ENCODE results near the gene DST. TPM values are rescaled to one million over a fixed set of nuclear protein-coding genes. Genes with fewer than 3 reads are reported as not detected.
A peak's percentile ranks its signal among the peaks of the same experiment; 100 is the strongest.

The DST gene
- total RNA-seq, 4 donors from 2014 or later, result 331 to 417 (median 368) TPM

DNA sequence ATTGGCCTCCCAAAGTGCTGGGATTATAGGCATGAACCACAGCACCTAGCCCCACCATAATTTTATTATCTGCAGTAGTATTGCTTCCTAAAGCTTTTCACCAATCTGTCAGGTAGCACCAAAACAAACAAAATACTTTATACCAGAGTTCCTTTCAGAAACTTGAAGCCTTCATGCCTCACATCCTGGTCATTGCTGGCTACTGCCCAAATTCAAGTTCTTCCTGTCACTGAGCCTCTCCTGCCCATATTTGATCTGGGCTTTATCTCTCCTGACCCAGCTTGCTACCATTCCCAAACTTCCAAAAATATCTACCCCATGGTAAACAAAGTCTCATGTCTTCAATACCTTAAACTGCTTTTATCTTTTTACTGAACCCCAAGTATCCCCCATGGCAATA, 34.9 kb upstream of the DST start:
- no peak for TF ChIP-seq EP300 (IDR thresholded peaks at IDR 0.05)
- TF ChIP-seq, protein P1, sequence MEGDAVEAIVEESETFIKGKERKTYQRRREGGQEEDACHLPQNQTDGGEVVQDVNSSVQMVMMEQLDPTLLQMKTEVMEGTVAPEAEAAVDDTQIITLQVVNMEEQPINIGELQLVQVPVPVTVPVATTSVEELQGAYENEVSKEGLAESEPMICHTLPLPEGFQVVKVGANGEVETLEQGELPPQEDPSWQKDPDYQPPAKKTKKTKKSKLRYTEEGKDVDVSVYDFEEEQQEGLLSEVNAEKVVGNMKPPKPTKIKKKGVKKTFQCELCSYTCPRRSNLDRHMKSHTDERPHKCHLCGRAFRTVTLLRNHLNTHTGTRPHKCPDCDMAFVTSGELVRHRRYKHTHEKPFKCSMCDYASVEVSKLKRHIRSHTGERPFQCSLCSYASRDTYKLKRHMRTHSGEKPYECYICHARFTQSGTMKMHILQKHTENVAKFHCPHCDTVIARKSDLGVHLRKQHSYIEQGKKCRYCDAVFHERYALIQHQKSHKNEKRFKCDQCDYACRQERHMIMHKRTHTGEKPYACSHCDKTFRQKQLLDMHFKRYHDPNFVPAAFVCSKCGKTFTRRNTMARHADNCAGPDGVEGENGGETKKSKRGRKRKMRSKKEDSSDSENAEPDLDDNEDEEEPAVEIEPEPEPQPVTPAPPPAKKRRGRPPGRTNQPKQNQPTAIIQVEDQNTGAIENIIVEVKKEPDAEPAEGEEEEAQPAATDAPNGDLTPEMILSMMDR (IDR thresholded peaks at IDR 0.05), result no peak
- no peak for TF ChIP-seq POLR2A (IDR thresholded peaks at IDR 0.05)
- H3K4me3 ChIP-seq, result no peak overlapping the region
- H3K27me3 ChIP-seq, result no peaks in the 10 kb centered on the region
- H3K4me1 ChIP-seq, result peaks cover 0 to 28% (median under 1%) of the 10 kb centered on the region in 4 donors
- H3K9me3 ChIP-seq, result no peaks in the 10 kb centered on the region
- no peak overlapping the region for H3K27ac ChIP-seq
- no peaks in the 10 kb centered on the region for H3K36me3 ChIP-seq
- no peak for DNase-seq (ENCODE audit: low spot score in 2 of 2)

DNA sequence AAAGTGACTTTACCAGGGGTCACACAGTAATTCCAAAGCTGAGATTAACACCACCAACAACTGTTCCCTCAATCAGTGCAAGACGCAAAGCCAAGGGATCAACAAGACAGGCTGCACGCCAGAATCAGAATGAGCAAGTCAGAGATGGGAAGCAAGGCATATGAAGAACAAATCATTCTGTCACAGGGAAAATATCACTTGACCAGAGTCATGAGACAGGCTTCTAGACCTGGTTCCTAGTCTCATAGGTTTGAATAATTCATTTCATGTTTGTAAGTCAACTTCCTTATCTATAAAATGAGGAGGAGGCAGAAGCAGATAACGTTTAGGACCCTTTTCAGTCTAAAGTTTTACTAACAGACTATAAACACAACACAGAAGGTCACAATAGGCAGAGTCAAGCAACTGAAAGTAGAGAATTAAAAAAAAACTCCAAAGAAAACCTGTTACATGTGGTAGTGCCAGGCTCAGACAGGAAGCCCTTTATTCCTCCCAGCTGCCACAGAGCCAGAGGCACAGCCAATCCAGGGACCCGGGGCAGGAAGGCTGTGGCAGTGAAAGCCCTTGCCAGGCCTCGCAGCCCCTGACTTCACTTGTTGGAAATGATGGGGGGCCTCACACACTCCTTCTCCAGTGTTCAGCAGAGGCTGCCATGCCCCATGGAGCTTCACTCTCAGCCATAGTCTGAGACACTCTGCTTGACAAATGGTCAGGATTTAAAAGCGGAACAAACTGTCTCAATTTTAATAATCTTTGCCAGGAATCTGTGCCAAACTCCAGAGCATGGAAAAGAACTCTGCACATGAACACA, 29.2 kb upstream of the DST start:
- DNase-seq (ENCODE audit: low spot score in 2 of 2), result peak in 1 of 2 donors; percentile 57
- Histone ChIP-seq H3K36me3 (no peaks in the 10 kb centered on the region), H3K4me1 (peaks cover 0 to 73% (median 19%) of the 10 kb centered on the region in 4 donors), H3K9me3 (no peaks in the 10 kb centered on the region), H3K27ac (peak overlapping the region in 3 of 4 donors; percentile 66 to 90 (median 85)), H3K4me3 (peak overlapping the region in 1 of 4 donors; percentile 2), H3K27me3 (no peaks in the 10 kb centered on the region)
- TF ChIP-seq, protein P1 (IDR thresholded peaks at IDR 0.05), result no peak
- peak in 1 of 2 donors; percentile 48 for TF ChIP-seq EP300 (IDR thresholded peaks at IDR 0.05)
- 27 to 34% methylated on average over 6 of the region's 6 CpGs for WGBS, 2 donors

DNA sequence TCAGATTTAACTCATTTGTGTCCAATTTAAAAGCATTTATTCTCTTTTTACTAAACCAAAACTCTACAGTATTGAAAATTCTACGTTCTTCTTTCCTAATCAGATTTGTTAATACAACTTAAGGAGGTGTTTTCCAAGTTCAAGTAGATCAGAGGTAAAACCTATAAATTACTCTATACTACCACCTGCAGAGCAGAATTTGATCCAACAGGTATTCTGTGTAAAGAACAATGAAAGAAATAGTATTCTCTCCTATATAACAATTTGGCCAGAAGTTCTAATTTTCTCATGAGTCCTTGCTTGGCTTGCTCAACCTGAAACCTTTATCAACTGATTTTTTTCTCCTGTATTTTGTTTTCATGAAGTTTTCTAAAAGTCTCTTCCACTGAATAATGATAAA, 28.5 kb upstream of the DST start:
- Histone ChIP-seq H3K4me3 (no peak overlapping the region), H3K4me1 (peaks cover 0 to 80% (median 19%) of the 10 kb centered on the region in 4 donors), H3K36me3 (no peaks in the 10 kb centered on the region), H3K27ac (peak overlapping the region in 3 of 4 donors; percentile 66 to 90 (median 85)), H3K27me3 (no peaks in the 10 kb centered on the region), H3K9me3 (no peaks in the 10 kb centered on the region)
- WGBS, 2 donors, result 72 to 79% methylated on average over 1 of the region's 1 CpG
- no peak for DNase-seq (ENCODE audit: low spot score in 2 of 2)
- TF ChIP-seq POLR2A (IDR thresholded peaks at IDR 0.05), result no peak
- TF ChIP-seq, protein P1 (IDR thresholded peaks at IDR 0.05), result no peak

DNA sequence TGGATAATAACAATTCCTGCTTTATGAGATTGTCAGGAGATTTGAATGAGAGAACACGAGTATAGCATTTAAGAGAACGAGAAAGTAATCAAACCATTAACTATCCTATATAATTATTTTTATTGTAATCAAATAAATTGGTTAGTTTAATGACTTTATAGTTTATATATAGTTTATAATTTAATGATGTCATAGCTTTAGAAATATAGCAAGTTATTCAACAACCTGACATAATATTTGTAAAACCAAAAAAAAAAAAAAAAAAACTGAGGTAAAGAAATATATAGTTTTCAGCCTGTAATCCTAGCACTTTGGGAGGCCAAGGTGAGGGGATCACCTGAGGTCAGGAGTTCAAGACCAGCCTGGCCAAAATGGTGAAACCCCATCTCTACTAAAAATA, 26.4 kb upstream of the DST start:
- WGBS, 2 donors, result 93% methylated on average over 2 of the region's 2 CpGs
- no peak for TF ChIP-seq EP300 (IDR thresholded peaks at IDR 0.05)
- TF ChIP-seq, protein P1 (IDR thresholded peaks at IDR 0.05), result no peak
- TF ChIP-seq POLR2A (IDR thresholded peaks at IDR 0.05), result no peak

DNA sequence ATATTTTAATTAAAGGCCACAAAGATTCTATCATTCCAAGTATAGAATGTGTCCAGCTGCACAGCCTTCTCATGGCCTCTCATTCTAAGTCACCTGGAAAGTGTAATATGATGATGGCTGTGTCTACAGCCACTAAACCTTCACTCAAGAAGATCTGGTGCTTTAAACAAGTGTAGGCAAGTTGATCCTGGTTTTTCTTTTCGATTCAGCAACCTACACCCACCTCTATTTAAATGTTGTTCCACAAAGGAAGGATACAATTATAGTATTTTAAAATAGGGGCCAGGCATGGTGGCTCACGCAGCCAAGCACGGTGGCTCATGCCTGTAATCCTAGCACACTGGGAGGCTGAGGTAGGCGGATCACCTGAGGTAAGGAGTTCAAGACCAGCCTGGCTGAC, 25.5 kb upstream of the DST start:
- Histone ChIP-seq H3K9me3 (no peaks in the 10 kb centered on the region), H3K36me3 (no peaks in the 10 kb centered on the region), H3K4me3 (no peak overlapping the region), H3K27me3 (no peaks in the 10 kb centered on the region), H3K4me1 (peaks cover 0 to 85% (median 22%) of the 10 kb centered on the region in 4 donors), H3K27ac (peak overlapping the region in 1 of 4 donors; percentile 44)
- whole genome bisulfite sequencing, 2 donors, result 92 to 93% methylated on average over 4 of the region's 4 CpGs
- DNase-seq (ENCODE audit: low spot score in 2 of 2), result no peak
- no peak for TF ChIP-seq EP300 (IDR thresholded peaks at IDR 0.05)
- no peak for TF ChIP-seq POLR2A (IDR thresholded peaks at IDR 0.05)
- TF ChIP-seq, protein P1 (IDR thresholded peaks at IDR 0.05), result no peak

More for the DNA sequence above, 26.4 kb upstream of the DST start:
- no peaks in the 10 kb centered on the region for H3K9me3 ChIP-seq
- H3K4me3 ChIP-seq, result no peak overlapping the region
- H3K4me1 ChIP-seq, result peaks cover 0 to 82% (median 20%) of the 10 kb centered on the region in 4 donors
- no peak for DNase-seq (ENCODE audit: low spot score in 2 of 2)
- no peaks in the 10 kb centered on the region for H3K36me3 ChIP-seq
- H3K27me3 ChIP-seq, result no peaks in the 10 kb centered on the region
- H3K27ac ChIP-seq, result peak overlapping the region in 2 of 4 donors; percentile 63 to 85

Data from tibial nerve (tissue), 4 donors.